Left ventricle myocardium superior (tissue), 1 donor: Measurements from ENCODE around the gene ACER3. TPM values are rescaled to one million over a fixed set of nuclear protein-coding genes. Genes with fewer than 3 reads are reported as not detected.
A peak's percentile ranks its signal among the peaks of the same experiment; 100 is the strongest.

ENCODE experiments used
- ATAC-seq: fragments of 200-7000 bp; cut with Tn5 transposase; one replicate; pipeline ENCODE4 v1.9.1; 2020; ENCODE audit warnings: mild to moderate bottlenecking, moderate library complexity
- DNase-seq: peaks from one replicate; pipeline ENCODE4 v3.0.0-alpha.2; 2020
- intact Hi-C: fragments of 100-400 bp; cut with micrococcal nuclease; formaldehyde crosslinking; loops from one replicate; pipeline ENCODE4 v1.11.0; 2022
- total RNA-seq: library from RNA; stranded (reverse); fragmentation: NEBNext Ultra II Directional; extraction: Animal tissue kit (Norgen Biotek cat#: 25700); gene quantifications from one replicate; pipeline ENCODE4 v1.2.1, GENCODE V29; 2021
- donor health status: DM: no; HTN: yes; CAD: no; lungs with severe emphysema.

The ACER3 gene
- total RNA-seq, 1 donor from 2014 or later, result 9.4 TPM

DNA sequence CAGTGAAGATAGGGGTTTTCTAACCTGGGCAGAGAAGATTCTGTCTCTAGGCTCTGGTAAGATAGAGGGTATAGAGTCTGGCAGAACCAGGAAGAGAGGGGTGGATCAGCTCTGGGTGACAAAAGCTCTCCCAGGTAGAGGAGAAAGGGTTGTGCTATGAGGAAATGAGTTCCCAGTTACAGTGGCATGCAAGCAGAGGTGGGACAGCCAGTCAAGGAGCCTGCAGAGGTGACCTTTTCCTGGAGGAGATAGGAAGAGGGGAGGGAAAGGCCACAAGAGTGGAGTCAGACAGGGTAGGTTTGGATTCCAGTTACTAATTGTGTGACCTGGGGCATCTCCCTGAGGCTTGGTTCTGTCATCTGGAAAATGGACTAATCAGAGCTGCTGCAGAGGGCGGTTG is 202.7 kb downstream of the ACER3 start:
- ATAC-seq, result no peak
- no peak for DNase-seq
- intact Hi-C loops, result no loop called here

DNA sequence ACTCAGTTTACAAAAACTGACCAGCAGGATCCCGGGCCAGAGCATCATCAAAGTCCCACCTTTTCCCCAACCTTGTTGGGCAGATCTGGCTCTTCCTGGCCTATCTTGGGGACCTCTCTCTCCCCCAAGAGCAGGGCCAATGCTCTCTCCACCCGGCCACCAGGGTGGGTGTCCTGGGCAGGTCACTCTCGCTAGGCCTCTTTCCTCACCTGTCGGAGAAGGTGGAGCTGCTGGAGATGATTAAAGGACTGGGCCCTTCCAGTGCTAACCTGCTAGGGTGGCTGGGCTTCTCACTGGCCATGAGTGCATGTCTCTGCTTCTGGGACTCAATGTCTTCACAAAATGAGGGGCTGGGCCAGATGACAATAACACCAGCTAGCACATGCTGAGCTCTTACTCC is 203.1 kb downstream of the ACER3 start:
- intact Hi-C loops, result no loop called here
- DNase-seq (no peak), ATAC-seq (no peak)

DNA sequence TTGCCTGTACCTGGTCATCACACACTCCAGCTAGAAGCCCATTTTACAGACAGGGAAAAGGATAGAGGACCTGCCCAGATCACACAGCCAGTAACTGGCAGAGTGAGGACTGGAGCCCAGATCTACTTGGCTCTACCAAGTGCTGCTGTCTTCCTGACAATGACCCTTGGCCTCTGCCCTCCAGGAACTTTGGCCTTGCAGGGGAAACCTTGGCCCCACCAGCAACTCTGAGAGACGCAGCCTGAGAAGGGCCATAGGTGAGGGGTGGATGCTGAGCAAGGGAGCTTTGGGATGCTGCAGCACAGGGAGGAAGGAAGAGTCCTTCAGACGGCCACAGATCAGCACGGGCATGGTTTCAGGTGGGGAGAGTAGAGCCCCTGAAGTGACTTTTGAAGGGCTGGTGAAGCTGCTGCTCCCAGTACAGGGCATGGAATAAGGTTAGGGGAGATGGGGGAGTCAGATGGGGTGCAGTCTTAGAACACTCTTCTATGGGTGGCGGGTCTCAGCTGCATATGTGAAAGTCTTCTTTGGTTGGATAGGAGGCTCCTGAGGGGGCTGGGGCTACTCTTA is 204.0 kb downstream of the ACER3 start:
- intact Hi-C loops, result no loop called here
- ATAC-seq, result no peak

DNA sequence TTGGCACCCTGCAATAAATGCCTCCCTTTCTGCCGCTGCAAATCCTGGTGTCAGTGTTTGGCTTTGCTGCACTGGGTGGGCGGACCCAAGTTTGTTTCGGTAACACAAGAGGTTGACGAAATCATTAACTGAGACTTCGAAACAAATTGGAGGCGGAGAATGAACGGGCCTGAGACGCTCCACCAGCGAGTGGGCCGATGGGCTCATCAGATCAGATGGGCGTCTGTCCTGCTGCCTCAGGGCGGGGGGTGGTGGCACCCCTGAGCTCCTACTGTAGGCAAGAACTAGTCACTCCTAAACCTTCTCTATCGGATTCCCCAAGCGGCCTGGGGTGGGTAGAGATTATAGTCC is 205.1 kb downstream of the ACER3 start:
- intact Hi-C loops, result no loop called here
- ATAC-seq, result peak; percentile 13

More for the DNA sequence above, 204.0 kb downstream of the ACER3 start:
- no peak for DNase-seq

DNA sequence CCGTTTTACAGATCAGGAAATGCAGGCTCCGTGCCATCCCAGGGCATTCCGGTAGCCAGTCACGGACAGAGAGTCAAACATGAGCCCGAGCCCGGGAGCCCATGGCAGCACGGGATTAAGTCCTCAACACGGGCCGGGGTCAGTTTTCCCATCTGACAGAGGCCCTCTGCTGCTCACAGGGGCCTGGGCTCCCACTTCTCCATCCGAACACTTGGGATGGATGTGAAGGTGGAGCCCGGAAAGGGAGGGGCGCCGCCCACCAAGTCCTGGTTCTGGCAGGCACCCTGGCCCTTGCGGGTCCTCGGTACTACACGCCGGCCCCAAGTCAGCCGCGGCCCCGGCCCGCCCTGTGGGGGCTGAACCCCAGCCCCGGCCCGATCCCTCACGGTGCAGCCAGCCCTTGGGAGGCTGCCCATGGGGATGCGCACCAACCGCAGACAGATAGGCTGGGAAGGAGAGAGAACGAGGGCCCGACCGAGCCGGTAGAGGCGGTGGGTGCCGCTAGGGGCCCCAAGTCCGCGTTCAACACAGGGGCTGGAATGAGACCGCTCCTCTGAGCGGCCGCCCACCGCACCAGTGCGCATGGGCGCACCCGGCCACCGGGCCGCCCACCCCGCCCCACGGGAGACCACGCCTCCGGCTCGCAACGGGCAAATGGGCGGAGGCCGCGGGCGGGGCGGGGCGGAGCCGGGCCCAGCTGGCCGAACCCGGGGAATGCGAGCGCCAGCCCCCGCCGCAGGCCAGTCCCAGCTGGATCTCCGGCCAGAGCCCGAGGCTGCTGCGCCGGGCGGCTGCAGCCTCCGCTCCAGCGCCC is 205.7 kb downstream of the ACER3 start, which contains the start of gene CAPN5:
CAPN5 (plus strand) TSS at position 743 of the 814 bp plus-strand sequence. CDS start 17,916 bp downstream, outside the sequence.
- ATAC-seq, result peak; percentile 99
- peak; percentile 98 for DNase-seq
- intact Hi-C loops, result no loop called here

More for the DNA sequence above, 205.1 kb downstream of the ACER3 start:
- peak; percentile 66 for DNase-seq

DNA sequence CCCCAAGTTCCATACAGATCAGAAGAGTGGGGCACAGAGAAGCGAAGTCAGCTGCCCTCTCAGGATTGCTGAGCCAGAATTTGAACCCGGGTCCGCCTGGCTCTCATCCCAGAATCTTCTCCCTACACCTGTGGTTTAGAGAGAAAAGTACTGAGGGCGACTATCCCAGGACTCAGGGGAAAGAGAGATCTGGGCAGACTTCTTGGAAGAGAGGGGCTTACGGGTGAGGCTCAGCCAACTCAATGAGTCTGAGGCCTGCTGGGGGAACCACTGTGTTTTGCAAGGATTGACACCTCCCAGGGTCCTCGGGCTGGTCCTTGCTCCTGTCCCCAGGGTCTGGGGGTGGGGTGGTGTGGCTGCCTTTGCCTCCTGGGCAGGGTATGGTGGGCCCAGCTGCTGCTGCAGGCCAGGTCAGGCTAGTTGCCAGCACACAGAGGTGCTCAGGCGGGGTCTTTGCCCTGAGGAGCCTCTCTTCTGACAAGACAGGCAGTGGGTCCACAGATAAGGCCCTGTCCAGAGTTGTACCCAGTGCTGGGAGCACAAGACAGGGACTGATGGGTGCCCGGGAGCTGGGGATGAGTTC is 207.2 kb downstream of the ACER3 start:
- no peak for ATAC-seq
- intact Hi-C loops, result no loop called here
- DNase-seq, result no peak

DNA sequence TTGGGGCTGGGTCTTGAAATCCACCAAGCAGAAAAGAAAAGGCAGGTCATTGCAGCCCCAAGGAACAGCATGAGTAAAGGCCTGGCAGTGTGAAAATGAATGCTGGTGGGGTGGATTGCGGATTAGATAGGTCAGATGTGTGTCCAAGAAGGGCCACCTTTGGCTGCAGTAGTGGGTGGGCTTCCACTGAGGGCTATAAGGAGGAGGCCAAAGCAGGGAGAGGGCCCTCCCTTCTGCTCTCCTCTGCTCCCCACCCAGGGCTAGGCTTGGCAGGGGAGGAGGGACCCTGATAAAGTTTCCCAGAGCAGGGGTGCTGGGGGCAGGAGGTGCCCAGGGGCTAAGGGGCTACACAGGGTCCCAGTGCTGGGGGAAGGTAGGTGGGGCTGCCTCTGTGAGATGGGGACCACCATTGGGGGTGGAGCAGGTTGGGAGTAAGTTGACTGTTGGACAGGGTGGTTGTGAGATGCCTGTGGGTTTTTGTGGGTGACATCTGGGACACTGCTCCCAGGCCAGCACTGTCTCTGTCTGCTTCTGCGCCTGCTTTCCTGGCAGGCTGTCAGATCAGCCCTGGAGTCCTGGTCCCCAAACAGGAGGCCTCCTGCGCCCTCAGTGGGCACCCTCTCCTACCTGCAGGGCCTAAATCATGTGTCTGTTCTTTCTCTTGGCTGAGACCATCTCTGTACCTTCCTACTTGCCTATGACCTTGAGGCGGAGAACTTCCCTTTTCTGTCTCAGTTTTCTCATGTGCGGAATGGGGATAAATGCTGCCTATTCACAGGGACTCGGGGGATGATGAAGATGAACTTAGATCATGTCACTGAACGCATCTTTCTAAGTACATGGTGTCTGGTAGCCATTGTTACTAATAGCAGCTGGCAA is 208.0 kb downstream of the ACER3 start:
- intact Hi-C loops, result no loop called here
- no peak for DNase-seq
- no peak for ATAC-seq

DNA sequence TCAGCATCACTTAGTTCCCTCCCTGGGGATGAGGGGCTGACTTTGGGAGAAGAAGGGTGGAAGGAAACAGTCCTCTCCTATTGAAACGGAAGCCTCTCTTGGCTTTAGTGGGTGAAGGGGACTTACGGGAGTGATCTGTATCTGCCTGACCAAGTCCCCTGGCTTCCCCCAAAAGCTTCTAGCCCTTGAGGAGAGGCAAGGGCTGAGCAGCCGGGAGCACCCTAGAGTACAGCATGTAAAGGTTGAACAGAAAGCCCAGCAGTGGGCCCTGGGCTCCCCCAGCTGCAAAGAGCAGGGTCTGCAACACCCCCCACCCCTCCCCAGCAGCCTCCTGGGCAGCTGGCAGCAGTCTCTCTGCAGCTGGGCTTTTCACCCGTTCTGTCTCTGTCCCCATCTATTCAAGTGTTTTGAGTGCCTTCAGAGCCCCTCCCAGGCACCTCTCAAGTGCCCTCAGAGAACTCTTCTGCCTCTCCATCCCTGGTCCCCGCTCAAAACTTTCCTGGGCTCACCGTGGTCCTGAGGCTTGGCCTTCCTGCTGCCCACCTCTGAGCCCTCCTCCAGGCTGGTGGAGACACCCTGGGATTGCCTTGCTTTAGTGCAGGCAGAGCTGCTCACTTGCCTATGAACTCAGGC is 208.7 kb downstream of the ACER3 start:
- intact Hi-C loops, result no loop called here
- DNase-seq (no peak), ATAC-seq (no peak)

DNA sequence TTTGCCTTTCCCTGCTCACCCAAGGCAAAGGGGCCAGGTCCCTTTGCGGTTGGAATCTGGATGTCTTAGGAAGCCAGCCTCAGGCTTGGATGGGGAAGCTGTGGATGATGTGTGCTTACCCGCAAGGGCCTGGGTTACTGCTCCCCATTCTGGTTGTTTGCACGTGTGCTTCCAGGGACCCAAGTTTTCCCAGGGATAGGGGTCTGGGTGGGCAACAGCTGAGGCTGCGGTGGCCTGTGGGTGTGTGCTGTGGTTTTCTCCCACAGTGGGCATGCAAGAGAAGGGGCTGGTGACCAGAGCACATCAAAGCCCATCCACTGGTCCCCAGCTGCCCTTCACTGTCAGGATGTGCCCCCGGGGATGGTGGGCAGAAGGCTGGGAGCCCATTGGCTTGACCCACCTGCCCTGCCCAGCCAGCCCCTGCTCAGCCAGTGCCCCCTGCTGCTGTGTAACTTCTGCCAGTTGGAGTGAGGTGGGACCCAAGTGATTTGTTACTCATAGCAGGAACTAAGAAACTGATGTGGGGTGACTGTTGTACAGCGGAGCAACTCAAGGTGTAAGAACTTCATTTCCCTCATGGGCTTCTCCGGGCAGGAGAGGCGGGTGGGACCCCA is 209.4 kb downstream of the ACER3 start:
- ATAC-seq (no peak), DNase-seq (no peak)
- intact Hi-C loops, result no loop called here

DNA sequence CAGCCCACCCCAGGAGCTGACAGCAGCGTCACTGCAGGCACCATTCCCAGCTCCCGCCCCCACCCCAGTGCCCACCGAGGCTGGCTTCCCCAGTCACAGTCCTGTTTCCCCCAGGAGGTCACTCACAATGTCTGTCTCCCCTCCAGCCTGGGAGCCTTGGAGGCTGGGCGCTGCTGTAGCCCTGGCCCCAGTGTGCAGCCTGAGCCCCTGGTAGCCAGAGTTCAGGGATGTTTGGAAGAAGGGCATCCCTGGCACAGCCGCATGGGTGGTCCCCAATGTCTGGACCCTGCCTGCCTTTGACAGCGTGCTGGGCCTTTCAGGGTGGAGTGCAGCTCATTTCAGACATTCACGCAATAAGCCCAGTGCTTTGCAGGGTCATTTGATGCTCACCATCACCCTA is 210.4 kb downstream of the ACER3 start:
- DNase-seq, result no peak
- no peak for ATAC-seq
- intact Hi-C loops, result no loop called here

DNA sequence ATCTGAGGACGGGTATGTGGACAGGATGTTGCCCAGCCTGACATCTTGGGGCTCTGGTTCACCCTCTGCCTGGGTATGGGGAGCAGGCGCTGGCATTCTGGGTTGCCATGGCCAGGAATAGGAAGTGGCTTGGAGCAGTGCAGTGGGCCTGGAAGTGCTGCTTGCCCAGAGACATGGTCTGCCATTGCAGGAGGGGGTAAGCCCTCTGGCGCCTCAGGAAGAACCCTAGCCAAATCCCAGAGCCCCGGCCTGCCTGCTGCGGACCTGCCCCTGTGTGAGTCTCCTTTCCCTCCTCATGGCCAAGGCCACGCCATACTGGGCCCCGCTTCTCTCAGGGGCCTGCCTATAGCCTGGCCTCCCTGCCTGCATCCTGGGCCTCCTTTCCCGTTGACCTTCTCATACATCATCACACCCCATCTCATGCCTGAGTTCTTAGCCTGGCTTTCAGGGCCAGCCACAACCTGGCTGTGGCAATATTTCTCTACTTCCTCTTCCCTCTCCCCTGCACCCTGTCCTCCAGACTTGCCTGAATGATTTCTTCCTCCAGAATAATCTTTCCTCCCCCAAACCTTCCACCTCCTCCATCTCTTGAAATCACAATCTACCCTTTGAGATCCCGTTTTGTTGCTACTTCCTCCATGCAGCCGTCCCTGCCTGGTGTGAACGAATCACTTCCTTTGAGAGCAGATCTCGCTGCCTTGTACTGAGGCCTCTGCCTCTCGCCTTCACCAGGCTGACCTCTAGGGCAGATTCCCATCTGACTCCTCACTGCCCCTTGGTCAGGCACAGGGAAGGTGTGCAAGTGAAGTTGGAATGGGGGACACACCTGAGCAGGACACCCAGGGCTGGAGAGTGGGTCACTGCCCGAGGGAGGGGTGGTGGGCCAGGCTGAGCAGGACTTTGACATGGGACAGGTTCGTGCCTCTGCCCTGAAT is 211.2 kb downstream of the ACER3 start:
- intact Hi-C loops, result no loop called here
- DNase-seq, result no peak

DNA sequence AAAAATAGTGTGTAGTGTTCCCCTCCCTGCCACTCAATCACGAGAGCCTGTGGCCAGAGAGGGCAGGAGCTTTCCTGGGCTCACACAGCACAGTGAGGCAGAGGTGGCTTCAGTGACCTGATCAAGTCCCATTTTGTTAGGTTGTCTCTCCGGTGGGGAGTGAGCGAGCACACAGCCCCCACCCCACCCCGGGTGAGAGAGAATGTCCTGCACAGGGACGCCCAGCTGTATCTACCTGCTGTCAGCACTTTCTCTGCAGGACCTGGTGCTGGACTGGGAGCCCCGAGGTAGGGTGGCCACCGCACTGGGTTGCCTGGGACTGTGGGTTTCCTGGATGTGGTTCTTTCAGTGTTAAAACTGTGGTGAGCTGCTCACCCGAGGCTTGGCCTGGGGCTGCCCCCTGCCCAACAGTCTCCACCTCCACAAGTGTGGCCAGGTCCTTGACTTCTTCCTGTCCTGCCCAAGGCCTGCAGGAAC is 212.2 kb downstream of the ACER3 start:
- no peak for DNase-seq
- ATAC-seq, result no peak
- intact Hi-C loops, result no loop called here

More for the DNA sequence above, 211.2 kb downstream of the ACER3 start:
- ATAC-seq, result no peak

DNA sequence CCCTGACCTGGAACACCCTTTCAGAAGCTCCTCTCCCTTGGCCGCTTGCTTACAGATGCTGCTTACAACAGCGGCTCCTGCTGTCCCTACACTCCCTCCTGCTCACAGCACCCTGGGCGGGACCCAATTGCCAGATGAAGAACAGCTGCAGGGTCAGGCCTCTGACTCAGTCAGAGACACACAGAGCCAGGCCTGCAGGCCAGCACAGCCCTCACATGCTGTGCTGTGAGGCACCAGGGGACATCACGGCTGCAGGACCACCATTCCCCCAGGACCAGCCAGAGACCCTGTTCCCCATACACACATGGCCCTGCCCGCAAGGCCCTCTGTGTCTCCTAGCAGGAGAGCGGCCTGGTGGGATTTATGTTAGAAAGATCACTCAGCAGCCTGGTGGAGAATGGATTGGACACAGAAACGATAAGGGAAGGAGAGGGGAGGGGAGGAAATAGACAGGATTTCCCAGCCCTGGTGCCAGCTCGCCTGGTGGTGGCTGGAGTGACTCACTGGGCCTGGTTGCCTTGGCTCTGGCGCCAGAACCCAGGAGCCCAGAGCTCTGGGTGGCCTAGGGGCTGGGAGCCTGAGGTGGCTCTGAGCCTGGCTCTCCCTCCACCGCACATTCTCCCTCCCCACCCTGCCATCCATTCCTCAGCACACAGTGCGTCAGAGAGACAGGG is 212.7 kb downstream of the ACER3 start:
- ATAC-seq, result peak; percentile 98
- intact Hi-C loops, result no loop called here
- DNase-seq, result peak; percentile 87

DNA sequence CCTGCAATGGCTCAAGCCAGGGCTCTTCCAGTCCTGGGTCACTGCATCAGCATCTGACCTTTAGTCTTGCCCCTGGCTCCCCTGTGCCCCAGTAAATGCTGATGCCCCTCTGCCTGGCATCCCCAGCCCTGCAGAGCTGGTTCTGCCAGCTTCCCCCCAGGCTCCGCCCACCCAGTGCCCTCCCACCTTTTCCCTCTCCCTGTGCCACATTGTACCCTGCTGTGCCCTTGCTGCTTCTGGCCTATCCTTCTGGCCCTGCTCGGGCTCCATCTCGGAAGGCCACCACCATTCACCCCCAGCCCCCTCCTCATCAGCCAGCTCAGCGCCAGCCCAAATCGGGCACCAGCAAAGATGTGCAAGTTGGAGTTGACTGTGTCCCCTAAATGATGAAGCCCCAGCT is 213.5 kb downstream of the ACER3 start:
- ATAC-seq (no peak), DNase-seq (no peak)
- intact Hi-C loops, result no loop called here

DNA sequence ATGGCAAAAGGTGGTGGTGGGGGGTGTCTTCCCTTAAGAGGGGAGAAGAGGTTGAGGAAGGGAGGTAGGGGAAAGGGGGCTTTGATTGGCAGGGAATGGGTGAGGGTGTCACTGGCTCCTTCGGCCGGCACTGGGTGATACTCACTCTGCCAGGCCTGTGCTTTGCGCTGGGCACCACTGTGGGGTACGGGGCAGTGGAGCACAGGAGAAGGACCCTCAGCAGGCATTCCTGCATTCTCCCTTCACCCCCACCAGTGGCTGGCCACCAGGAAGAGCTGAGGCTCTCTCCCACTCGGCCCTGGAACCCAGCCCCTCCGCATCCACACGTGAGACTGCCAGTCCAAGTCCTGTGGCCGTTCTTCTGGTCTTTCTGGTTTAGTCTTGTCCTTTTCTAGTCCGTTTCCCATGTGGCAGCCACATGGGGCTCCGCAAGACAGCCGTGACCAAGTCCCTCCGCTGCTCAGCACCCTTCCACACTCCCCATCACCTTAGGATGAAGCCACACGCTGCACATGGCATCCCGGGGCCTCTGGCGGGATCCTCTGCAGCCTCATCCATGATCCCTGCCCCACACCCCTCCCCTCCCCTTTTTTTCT is 214.0 kb downstream of the ACER3 start:
- no peak for DNase-seq
- intact Hi-C loops, result no loop called here
- ATAC-seq, result no peak

DNA sequence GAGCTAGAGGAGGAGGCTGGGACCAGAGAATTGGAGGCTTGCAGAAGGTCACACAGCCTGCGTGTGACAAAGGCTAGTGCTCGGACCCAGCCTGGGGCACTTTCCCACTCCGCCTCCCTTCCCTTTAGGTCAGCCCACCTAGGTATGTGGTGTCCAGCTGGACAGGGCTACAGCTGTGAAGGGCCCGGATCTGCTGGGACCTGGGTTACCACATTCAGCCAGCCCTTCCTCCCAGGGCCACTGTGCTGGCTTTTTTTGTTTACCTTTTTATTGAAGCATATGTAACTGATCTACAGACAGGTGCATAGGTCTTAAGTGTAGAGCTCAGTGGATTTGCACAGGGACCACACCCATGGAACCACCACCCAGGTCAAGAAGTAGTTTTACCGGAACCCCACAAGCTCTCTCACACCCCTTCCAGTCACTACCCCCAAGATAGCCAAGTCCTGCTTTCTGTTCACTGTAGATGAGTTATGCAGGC is 214.7 kb downstream of the ACER3 start:
- DNase-seq, result no peak
- intact Hi-C loops, result no loop called here
- no peak for ATAC-seq
